Gastrocnemius medialis (tissue), 4 donors: Measurements from ENCODE around the gene SCAMP1.

Source experiments
- POLR2A ChIP-seq, 2 donors: fragments of 450-650 bp; IDR thresholded peaks; one replicate each; pipeline ENCODE4 v1.6.1; 2017; ENCODE audit warnings: antibody characterized with exemption in 2 of 2, mild to moderate bottlenecking in 2 of 2, moderate library complexity in 2 of 2
- TF ChIP-seq, protein P1 (sequence below), 5 experiments: fragments of 450-650 bp in 3 of 5; fragments of 200-600 bp in 2 of 5; sonication (generic) in 2 of 5; IDR thresholded peaks in 4 of 5; conservative IDR thresholded peaks in 1 of 5; 1 replicate in 4 of 5; 2 replicates in 1 of 5; pipeline ENCODE4 v1.5.1; 2016 to 2019; ENCODE audit warnings: antibody characterized with exemption in 5 of 5, mild to moderate bottlenecking in 3 of 5, moderate library complexity in 3 of 5

DNA sequence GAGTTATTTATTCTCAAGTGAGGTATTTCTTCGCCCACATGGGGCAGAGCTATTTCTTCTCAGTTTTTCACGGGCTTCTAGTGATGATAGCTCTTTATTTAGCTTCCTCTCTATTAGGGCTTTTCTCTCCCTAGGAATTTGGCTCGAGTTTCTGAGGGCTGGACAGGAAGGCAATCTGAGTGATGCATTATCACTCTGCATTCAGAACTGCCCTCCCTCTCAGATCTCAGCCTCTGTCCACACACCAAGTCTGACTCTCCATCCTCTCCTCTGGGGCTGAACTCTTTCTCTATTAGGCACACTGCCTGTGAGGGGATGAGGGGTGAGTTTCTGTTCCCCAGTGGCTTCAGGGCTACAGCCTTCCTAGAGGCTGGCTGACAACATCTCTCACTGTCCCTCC, 14.9 kb upstream of the SCAMP1 start:
- TF ChIP-seq, protein P1, sequence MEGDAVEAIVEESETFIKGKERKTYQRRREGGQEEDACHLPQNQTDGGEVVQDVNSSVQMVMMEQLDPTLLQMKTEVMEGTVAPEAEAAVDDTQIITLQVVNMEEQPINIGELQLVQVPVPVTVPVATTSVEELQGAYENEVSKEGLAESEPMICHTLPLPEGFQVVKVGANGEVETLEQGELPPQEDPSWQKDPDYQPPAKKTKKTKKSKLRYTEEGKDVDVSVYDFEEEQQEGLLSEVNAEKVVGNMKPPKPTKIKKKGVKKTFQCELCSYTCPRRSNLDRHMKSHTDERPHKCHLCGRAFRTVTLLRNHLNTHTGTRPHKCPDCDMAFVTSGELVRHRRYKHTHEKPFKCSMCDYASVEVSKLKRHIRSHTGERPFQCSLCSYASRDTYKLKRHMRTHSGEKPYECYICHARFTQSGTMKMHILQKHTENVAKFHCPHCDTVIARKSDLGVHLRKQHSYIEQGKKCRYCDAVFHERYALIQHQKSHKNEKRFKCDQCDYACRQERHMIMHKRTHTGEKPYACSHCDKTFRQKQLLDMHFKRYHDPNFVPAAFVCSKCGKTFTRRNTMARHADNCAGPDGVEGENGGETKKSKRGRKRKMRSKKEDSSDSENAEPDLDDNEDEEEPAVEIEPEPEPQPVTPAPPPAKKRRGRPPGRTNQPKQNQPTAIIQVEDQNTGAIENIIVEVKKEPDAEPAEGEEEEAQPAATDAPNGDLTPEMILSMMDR (IDR thresholded peaks at IDR 0.05 in 4 of 5, conservative IDR thresholded peaks at IDR 0.05 in 1 of 5), result no peak
- no peak for TF ChIP-seq POLR2A (IDR thresholded peaks at IDR 0.05)
